ENCODE data around the gene EMX1.

EMX1 gene

DNA sequence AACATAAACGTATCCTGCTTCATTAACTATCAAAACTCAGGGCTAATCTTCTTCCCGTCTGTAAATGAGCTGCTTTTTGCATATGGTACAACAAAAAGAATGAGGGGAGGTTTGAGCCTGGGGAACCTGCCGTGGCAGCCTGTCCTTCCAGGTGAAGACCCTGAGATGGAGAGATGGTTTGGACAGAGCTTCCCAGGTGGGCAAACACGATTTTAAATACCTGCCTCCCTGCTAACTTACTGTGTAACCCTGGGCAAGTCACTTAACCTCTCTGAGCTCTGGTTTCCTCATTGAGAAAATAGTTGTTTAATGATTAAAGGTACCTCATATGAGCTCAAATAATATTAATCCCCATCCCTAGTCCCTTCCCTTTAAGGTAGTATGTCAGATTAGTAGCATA lies 9.0 kb downstream of the EMX1 start:
- DNase-seq: no peak

DNA sequence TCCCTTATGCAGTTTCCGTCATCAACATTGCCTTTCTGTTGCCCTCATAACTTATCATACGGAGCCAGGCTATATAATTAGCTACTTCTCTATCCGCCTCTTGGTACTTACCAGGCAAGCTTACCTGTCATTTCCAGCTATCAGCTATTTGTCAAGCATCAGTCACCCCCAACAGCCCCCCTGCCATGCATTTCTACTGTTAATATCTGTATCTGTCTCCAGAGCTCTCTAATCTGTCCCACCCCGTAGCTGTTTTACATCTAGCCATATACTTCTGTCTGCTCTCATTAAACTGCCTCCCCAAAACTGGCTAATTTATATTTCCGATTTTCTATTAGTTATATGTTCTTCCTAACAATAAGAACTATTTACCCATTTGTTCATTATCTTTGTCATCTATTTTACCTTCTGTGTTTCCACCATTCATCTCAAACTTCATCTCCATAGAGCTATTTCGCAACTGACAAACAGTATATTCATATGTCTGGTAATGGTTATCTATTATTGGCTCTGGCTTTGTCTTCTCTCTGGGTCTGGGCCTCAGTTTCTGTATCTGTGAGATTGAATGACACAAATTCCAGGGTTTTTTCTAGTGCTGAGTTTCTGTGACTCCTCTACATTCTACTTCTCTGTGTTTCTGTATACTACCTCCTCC lies 9.6 kb downstream of the EMX1 start:
- no peak for DNase-seq

DNA sequence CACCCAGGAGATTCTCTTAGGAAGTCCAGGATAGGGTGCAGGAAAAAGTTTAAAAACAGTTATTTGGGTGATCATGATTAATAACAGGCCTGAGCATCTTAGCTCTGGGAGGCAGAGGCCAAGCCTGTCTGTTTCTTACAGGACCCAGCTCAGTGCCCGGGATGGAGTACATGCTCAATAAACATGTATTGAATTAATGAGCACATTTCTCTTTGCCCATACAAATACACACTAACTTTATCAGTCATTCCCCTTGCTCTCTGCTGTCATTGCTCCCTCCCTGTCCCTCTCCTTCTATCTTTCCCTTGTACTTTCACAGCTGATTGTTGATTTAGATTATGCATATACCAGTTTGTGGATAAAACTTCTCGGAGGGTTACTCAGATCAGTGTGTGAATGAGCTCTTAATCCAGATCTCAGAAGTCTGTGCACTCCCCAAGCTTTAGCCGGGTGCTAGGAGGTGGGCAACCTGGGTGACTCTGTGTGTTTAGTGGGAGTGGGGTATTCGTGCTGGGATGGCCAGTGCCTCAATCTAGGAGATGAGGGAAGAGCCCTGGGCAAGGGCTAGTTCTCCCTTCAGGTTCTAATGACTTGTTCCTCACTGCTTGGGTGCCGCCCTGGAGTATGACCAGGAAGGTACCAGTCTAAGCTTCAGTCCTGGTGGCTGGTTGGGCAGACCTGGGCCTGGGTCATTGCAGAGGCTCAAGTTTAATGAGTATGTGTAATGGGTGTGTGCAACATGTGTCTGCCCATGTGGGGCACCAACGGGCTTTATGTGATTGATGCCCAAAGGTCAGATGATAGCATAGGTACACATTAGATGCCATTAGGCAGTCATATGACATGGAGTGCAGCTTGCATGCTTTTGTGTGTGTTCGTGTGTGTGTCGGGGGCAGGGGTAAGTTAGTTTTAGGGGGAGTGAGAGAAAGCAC lies 10.6 kb downstream of the EMX1 start:
- no peak for DNase-seq

DNA sequence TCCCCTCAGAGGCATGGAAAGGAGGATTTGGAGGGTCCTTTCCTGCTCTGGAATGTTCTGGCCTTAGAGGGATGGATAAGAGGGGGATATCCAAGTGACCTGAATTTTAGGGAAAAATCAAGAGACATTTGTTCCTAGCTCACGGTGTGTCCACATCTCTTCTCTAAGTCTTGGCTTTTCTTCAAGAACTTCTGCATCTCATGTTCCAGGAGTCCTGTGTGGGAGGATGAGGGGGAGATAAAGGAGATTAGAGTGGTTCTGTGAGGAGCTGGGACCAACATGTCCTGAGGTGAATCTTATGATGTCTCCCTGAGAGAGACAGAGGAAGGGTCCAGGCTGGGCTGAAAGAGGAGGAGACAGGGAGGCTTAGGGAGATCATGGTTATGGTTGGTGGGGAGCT lies 11.7 kb downstream of the EMX1 start:
- no peak for DNase-seq

DNA sequence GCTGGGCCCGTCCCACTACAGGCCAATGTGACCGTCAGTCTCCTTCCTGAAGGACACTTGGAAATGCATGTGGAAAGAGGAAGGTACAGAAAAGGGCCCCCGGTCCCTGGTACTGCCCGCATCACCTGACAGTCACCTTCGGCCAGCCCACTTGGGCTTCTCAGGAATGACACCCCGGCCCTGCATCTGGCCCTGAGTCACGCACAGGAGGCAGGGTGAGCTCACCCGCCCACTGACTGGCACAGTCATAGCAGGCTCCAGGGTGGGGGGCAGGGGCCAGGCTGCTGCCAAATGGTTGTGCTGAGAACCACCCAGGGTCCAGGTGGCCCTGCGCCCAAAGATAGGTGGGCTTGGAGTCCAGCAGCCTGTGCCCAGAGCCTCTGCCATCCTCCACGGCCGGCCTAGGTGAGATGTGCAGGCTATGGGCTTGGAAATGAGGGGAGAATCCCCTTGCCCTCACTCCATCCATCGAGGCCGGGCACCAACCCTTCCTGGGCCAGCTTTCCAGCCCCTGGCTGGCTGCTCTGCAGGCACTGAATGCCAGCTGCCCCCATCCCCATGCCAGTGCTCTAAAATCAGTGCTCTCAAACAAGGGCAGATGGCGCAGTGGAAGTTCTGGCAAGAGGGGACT lies 14.1 kb downstream of the EMX1 start:
- no peak for DNase-seq

DNA sequence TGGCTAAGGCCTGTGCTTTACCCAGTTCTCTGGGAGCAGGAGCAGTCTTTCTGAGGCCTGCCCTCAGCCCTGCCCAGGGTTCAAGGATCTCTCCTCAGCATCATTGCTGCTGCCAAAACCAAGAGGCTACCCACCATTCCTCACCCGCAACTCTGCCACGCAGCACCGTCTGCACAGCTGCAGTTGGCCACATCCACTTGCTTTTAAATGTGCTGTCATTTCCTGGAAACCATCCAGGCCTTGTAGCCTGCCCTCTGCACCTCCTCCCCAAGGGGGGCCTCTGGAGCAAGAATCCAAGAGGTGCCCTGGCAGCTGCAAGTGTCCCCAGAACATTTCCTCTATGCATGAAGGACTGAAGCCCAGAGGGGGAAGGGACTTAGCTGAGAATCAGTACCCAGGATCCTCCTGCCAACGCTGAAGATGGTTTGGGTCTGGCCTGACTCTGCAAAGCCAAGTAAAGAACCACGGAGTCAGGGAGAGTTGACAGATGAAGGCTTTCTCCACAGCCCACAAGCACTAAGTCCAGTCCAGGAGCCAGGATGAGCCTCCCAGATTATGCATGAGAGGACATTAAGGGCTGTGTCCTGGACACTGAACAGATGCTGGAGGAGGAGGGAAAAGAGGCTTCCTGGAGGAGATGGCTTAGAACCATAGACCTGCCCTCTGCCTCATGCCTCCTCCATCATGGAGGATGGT lies 14.9 kb downstream of the EMX1 start:
- no peak for DNase-seq

DNA sequence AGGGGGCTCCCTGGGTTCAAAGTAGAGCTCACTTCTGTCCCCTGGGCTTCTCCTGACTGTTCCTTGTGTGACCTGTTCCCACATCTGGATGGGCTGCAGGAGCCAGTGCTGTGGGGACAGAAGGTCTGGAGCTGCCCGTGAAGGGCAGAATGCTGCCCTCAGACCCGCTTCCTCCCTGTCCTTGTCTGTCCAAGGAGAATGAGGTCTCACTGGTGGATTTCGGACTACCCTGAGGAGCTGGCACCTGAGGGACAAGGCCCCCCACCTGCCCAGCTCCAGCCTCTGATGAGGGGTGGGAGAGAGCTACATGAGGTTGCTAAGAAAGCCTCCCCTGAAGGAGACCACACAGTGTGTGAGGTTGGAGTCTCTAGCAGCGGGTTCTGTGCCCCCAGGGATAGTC lies 15.5 kb downstream of the EMX1 start:
- no peak for DNase-seq

DNA sequence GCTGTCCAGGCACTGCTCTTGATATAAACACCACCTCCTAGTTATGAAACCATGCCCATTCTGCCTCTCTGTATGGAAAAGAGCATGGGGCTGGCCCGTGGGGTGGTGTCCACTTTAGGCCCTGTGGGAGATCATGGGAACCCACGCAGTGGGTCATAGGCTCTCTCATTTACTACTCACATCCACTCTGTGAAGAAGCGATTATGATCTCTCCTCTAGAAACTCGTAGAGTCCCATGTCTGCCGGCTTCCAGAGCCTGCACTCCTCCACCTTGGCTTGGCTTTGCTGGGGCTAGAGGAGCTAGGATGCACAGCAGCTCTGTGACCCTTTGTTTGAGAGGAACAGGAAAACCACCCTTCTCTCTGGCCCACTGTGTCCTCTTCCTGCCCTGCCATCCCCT lies 15.9 kb downstream of the EMX1 start:
- DNase-seq: no peak

DNA sequence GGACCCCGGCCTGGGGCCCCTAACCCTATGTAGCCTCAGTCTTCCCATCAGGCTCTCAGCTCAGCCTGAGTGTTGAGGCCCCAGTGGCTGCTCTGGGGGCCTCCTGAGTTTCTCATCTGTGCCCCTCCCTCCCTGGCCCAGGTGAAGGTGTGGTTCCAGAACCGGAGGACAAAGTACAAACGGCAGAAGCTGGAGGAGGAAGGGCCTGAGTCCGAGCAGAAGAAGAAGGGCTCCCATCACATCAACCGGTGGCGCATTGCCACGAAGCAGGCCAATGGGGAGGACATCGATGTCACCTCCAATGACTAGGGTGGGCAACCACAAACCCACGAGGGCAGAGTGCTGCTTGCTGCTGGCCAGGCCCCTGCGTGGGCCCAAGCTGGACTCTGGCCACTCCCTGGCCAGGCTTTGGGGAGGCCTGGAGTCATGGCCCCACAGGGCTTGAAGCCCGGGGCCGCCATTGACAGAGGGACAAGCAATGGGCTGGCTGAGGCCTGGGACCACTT lies 16.4 kb downstream of the EMX1 start:
- no peak for DNase-seq

DNA sequence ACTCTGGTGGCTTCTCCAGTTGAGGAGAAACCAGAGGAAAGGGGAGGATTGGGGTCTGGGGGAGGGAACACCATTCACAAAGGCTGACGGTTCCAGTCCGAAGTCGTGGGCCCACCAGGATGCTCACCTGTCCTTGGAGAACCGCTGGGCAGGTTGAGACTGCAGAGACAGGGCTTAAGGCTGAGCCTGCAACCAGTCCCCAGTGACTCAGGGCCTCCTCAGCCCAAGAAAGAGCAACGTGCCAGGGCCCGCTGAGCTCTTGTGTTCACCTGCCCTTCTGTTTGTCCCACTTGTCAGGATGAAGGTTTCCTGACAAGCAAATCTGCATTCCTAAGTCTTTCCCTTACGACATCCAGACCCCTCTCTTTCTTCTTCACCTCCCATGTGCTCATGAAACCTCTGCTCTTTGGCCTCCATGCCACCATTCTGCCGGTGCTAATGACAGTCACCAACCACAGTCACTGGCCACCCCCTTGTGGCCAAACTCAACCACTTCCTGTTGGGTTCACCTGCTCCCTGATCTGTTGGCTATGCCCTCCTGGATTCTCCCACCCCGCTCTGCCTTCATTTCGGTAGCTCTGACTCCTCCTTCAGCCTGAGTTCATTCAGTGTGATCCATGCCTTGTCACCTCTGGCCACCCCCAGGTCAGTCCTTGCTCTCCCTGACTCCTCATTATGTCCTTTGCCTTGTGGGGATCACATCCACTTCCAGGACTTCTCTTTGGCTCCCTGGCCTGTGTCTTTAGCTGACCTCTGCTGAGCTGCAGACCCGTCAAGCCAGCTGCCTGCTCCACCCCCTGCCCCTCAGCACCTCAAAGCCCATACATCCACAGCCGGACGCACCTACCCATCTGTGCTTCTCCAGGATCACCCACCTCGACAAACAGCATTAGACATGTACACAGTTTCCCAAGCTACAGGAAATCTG lies 17.6 kb downstream of the EMX1 start:
- no peak for DNase-seq

DNA sequence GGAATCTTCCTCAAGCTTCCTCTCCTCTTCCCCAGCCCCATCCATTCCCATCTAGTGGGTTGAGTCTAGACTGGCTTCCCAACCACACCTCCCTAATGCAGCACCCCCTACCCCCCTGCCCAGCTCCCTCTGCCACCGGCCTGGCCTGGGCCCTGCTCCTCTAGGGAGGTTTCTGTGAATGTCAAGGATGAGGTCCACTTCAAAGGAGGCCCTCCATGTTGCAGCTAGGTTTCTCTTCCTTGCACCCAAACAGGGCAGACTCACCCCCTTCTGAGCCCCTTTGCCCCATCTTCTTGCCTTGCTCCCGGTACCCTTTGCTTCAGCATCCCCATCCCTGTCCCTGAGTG lies 18.3 kb downstream of the EMX1 start:
- DNase-seq: no peak

DNA sequence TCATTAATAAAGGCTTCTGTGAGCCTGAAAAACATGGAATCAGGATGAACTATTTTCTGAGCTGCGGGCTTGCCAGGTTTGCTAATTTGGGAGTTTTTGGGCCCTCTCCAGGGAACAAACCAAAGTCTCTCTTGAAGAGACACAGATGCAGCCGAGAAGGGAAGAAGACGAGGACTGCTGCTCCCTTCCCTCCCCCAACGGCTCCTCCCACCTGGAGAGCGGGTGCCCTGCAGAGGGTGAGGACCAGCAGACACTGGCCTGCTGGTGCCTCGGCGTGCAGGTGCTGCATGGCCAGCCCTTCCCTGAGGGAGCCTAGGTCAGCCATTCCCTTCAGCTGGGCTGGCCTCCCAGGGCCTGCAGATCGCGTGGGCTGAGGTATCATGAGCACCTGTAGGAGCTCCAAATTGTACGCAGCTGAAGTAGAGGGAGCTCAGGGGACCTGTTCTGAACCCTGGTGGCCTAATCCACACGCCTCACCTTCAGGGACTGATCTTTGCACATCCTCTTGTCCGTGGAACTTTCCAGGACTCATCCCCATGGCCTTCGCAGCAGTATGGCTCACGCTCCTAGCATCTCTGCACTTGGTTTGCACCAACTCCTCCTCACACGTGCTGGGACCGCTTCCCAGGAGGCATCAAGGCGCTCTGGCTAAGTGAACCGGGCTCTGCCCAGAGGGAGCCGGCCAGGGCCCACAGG lies 19.5 kb downstream of the EMX1 start:
- DNase-seq: no peak

DNA sequence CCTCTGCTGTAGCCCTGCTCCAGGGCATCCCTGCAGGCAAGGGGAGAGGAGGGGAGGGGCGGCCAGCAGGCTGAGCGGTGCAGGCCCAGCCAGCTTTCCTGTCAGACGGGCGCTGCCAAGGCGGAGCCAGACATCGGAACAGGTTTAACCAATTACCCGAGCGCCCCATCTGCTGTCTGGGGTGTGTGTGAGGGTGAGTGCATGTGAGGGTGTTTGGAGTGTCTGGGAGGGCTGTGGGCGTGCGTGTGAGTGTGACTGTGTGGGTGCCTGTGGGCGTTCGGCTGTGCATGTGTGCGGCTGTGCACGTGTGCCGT lies 20.0 kb downstream of the EMX1 start:
- DNase-seq: no peak

DNA sequence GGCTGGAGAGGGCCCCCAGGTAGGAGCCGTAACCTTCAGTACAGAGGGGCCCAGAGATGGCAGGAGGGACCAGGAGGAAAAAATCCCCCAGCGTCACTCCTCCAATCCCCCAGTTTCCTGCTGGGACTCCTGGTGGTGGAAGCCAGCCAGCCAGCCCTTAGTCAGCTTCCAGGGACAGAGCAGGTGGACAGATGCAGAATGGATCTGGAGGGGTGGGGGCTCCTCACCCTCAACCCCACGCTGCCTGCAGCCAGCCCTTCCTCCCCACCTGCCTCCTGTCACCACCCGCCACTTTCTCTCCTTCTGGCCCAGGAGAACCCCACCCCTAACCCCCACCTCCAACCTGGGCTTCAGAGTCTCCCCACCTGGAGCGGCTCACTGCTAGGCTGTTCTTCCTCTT lies 21.1 kb downstream of the EMX1 start:
- no peak for DNase-seq

DNA sequence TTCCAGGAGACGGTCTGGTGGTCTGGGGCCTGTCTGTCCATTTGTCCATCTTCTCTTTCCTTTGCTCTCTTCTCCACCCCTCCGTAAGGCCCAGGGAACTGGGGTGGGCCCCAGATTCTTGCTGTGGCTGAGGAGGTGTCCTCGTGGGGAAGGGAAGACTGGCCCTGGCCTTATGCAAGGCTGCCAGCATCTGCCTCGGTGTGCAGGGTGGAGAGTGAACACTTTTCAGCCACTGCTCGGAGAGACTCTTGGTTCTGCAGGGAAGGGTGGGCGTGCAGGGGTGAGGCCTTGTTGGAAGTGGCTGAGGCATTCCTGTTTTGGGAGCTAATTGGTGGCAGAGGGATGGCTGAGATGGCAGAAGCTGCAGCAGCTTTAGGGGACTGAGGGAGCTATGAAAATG lies 23.0 kb downstream of the EMX1 start:
- DNase-seq: no peak

DNA sequence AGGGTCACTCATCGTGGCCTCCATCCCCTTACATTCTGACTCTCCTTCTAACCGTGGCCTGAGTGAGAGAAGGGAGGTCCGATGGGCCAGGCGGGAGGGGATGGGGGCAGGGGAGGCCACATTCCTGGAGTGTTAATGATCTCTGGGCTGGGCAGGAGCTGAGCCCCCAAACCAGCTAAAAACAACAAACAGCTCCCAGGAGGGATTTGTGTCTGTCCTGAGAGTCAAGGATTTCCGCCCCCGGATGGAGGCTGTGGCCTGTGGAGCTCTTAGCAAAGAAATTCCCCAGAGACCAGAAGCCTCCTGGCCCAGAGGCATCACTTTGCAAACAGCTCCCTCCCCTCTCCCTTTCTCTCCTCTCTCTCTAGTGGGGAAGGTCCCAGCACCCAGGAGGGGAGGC lies 23.5 kb downstream of the EMX1 start:
- no peak for DNase-seq

DNA sequence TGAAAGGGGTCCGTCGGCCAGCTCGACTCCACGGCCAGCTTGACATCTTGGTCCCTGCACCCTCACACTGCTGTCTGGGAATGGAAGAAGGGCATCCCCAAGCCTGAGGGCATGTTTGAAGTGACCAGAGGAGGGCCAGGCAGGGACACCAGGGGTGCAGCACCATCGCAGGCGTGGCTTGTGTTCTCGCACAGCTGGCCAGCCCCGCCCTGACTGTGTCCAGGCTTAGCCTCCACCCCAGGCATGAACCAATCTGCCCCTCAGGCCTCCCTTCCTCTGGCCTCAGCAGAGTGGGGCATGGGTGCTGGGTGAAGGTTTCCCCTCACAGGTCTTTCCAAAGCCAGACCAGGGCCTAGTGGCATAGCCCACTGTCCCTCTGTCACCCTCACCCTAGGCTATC lies 25.0 kb downstream of the EMX1 start:
- DNase-seq: no peak

DNA sequence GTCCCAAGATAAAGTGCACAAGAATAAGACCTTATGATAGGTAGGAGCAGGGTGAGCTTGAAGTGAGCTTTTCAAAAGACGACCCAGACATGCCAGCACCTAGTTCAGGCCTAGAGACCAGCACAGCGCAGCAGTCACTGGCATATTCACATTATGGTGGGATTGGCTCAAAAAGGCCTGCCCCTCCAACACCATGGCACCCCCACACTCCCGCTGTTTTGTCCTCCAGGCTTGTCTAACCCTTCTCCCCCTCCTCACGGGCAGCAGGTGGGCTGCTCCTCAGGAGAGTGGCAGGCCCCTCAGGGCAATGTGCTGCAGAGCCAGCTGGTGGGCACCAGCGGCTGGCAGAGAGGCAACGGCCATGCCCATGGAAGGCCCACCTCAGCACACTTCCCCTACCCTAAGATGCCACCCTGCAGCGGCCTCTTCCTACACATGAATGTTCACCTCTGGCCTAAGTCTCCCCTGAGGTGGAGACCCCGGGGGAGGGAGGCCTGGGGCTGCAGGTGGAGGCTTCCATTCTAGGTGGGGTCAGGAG lies 25.6 kb downstream of the EMX1 start:
- DNase-seq: no peak

DNA sequence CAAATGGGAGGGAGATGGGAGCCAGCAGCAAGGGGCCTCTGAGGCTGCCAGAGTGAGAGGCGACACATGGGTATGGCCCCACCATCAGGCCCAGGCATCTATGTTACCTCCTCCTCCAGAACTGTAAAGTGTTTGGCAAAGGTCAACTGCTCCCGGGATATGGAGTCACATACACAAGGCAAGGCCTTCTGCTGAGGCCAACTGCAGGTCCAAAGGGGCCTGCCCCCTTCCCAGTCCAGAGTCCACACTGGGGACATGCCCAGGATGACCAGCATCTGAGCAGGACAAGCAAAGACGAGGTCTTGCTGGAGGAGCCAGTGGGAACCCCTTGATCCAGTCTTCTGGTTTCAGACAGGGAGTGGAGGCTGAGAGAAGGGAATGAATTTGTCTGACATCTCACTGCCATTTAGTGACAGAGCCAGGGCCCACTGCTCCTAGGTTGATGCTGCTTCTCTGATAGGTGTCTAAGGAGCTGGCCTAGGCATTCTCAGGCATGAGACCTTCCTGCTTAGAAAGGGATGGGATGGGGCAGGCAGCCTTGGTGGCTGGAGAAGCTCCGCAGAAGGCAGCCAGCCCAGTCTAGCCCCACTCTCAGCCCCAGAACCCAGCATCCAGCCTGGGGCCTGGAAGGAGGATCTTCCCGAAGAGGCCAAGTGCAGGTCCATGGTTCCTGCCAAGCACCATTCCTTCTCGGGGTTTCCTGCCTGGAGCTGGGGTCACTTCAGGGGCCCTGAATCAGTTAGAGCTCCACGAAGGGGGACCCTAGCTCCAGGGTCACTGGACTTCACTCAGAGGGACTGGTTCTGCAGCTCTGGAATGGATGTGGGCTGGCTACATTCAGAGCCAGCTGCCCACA lies 26.4 kb downstream of the EMX1 start:
- DNase-seq: no peak

DNA sequence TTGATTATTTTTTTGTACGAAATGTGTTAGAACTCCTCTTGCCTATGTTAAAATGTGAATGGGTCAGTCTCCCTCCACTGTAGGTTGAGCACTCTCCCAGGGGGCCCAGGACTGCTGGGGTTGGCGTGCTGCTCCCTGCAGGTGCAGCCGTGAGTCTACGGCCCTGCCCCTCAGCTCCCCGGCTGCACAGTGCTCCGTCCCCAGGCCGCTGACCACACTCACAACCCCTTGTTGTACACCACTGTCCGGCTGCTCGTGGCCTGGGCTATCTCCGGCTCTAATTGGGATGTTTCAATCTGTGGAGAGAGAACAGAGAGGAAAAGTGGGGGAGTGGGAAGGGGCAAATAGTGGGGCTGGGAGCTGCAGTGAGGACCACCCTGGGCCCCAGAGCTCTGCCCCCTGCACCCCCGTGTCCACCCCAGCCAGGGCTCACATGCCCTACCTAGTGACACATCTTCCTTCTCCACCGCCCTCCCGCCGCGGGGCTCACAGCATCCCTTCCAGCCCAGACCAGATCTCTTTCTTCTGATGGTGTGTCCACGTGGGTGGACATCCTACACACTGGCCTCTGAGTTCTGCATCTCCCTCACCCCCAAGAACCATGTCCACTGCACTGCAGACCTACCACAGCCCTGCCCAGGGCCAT lies 27.6 kb downstream of the EMX1 start:
- no peak for DNase-seq
